Measurements from ENCODE around the gene MAP2K5.

The MAP2K5 gene

DNA sequence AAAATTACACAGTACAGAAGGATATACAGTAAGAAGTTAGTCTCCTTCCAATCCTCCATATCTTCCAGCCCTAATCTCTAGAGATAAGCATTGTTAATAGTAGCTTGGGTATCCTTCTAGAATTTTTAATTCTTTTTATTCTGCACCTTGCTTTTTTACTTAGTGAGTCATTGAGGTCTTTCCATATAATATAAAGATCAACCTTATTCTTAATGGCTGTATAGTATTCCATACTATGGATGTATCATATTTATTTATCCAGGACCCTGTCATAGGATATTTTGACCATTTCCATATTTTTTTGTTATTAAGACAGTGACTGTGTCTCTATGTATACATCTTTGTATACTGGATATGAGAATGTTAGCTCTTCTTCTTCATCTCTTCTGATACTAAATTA lies 246.5 kb downstream of the MAP2K5 start:
- no peak for DNase-seq

GRCh38 chr15:67790610-67791319 lies 248.3 kb downstream of the MAP2K5 start:
- no peak for DNase-seq

DNA sequence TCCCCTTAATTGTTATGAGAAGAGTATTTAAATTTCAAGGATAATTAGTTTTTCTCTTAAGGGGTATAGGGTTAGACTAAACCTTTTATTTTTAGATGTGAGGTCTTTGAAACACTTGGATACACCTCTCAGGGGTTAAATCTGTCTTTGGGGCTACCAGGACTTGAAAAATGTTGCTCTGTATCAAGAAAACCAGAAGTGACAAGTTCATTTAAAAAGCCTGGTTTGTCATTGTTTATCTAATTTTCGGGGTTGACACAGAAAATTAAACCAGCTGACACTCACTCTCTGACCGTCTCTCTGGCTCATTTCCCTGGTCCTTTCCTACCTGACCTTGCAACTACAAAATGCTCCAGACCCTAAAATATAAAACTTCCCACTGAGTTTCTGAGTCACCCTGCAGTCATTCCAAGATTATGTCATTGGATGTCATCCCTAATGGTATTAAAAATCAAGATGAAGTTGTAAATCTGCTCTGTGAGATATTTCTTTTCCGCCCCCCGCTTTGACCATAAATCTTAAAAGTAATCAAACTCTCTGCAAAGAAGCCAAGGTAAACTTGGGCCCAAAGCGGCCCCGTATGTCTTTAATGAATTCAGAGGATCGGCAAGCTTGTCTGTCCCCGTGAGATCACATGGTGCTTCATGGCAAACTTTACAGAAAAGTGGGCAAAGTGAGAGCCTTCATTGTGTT lies 249.9 kb downstream of the MAP2K5 start:
- no peak for DNase-seq

- DNase-seq = no peak
Observed at GRCh38 chr15:67794832-67795574, 252.5 kb downstream of the MAP2K5 start.

DNA sequence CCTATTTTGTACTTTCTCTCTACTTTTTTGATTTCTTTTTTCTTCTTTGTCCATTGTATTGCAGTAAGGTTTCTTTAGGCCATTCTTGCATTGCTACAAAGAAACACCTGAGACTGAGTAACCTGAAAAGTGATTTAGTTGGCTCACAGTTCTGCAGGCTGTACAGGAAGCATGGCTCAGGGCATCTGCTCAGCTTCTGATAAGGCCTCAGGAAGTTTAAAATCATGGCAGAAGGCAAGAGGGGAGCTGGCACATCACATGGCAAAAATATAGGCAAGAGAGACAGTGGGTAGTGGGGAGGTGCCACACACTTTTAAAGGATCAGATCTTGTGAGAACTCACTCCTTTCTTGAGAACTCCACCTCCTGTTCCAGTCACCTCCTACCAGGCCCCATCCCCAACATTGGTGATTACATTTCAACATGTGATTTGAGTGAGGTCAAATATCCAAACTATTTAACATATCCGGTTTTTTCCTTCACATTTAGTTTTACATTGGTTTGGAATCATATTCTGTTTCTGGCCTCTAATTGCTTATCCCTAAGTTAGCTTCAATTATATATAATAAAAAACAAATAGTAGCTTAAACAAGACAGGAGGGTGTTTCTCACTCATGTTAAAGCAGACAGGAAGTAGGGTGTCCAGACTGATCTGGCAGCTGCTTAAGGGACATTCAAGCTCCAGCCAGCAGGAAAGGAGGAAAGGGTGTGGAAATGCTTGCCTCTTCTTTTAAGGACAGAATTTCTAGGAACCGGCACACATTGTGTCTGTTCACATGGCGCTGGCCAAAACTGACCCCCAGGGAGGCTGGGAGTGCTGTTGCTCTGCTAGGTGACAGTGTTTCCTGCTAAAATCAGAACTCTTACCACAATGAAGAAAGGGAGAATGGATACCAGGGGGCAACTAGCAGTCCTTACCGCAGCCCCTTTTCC lies 254.0 kb downstream of the MAP2K5 start:
- DNase-seq = no peak

DNA sequence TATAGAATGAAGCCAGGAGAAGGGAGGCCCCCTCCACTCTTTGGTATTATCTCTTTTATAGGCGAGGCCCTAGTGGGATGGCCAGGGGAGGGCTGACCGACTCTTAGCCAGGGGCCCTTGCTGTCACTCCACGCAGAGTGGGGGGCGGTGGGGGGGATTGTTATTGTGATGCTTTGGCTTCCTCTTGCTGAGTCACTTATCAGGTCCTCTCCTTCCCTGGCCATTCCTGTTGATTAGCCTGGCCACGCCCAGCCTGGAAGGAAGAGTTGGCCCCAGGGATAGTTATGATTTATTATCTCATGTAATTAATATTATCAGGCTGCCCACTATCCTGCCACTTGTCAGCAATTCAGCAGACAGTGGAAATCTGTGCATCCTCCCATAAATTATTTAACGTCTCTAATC lies 257.3 kb downstream of the MAP2K5 start:
- DNase-seq = no peak

GRCh38 chr15:67801142-67801541 lies 258.6 kb downstream of the MAP2K5 start:
- no peak for DNase-seq

DNA sequence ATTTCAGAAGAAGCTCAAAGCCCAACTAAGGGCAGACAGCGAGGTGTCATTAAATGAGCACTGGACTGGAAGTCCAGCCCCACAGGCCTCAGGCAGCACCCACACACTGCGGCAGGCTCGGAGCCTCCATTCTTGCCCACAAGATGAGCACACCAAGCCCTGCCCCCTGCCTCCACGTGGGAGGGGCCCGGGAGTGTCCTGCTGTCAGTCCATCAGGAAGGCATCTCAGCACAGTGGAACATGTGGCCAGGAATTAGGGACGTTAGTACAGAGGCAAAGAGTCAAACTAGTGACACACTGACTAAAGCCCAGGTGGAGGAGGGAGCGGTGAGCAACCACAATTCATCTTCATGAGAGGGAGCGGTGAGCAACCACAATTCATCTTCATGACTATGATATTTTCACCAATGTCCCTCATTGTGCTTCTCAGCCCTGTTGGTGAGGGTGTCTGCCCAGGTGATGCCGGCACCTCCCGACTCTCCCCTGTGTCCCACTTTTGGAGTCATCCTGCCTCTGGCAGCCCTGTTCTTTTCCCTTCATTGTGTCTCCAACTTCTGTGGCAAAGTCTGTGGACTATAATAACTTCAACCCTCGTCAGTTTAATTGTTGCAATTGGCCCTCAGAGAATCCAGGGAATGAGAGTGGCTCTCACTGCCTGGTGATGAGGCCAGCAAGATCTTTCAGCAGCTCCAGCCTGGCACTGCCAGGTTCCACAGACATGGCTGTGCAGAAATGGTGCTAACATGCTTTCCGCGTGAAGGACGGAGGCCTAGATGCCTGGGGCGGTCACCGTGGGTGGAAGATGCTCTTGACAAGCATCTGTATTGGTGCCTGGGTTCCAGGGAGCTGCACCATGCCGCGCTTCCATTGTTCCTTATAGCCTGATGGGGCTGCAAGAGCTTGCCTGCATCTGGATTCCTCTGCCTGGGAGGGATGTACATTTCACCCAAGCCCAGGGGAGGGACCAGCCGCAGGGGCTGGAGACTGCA lies 259.7 kb downstream of the MAP2K5 start:
- DNase-seq = no peak

DNA sequence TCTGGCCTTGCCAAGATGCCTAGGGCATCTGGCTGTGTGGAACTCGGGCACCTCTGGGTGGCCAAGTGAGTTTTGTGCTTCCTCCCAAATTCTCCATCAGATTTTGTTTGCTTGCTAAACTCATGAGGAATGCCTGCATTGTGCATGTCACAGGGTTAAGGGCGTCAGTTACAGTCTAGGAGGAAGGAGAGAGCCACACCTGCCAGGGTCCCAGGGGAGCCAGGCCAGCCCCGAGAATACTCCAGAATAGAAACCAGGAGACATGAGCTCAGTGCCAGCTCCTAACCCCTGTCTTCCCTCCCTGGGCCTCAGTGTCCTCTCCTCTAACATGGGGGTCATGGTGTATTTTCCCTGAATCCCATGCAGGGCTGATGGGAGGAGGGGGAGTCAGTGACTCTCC lies 260.8 kb downstream of the MAP2K5 start:
- no peak for DNase-seq

DNA sequence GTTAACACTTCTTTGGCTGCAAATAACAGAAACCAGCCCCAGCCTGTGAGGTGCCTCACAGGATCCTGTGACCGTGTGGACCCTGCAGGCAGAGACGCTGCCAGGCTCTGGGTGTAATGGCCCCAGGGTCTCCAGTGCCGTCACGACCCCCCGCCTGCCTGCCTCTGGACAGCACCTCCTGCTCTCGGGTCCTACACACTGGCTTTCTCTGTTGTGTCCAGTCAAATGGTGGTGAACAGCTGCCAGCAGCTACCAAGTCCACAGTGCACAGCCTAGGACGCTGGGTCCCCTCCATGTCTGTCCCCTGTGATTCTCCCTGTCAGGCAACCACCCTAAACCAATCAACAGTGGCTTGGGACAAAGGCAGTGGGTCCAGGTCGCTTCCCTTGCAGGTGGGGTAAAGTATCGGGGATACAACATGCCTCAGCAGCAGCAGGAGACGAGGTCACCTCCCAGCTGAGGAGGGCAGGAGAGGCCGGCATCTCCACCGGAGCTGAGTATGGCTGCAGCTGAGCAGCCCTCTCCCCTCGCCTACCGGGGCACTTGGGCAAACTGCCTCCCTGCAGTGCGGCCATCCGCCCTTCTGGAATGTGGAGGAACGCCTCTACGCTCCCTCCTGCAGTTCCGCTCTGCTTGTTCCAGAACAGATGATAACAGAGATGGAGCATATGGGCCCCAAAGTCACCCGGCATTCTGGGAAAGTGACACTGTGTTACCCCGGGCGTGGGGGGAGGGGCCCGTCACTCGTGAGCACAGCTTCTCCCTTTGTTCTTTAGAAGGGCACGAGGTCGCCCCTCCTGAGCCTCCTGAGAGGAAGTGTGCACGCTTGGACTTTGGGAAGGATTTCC lies 261.7 kb downstream of the MAP2K5 start:
- no peak for DNase-seq

- no peak for DNase-seq
Observed at GRCh38 chr15:67805008-67805665, 262.6 kb downstream of the MAP2K5 start.

- no peak for DNase-seq
Observed at GRCh38 chr15:67805666-67806516, 263.4 kb downstream of the MAP2K5 start.

DNA sequence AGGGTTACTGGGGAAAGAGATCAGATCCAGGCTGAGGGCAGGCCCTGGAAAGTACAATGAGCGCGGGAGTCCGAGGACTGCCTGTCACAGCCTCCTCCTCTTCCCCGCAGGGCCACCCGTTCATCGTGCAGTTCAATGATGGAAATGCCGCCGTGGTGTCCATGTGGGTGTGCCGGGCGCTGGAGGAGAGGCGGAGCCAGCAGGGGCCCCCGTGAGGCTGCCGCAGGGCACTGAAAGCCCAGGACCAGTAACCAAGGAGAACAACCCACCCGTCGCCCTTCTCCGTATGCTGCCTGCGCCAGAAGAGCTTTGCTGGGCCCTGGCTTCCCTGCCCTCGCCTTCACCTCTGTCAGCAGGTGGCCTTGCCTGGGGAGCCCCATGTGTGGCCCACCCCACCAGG lies 264.0 kb downstream of the MAP2K5 start:
- DNase-seq = no peak

- no peak for DNase-seq
Observed at GRCh38 chr15:67807141-67807540, 264.6 kb downstream of the MAP2K5 start.

DNA sequence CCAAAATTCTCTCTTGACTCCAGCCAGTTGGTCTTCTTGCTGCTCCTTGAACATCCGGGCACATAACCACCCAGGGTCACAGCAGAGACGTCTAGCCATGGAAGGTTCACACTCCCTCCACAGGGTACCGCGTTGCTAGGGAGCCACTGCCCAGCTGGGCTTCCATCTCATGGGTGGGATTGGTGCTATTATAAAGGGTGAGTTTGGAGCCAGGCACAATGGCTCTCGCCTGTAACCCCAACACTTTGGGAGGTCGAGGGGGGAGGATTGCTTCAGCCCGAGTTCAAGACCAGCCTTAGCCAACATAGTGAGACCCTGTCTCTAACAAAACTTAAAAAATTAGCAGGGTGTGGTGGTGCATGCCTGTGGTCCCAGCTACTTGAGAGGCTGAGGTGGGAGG lies 265.3 kb downstream of the MAP2K5 start:
- DNase-seq = no peak

DNA sequence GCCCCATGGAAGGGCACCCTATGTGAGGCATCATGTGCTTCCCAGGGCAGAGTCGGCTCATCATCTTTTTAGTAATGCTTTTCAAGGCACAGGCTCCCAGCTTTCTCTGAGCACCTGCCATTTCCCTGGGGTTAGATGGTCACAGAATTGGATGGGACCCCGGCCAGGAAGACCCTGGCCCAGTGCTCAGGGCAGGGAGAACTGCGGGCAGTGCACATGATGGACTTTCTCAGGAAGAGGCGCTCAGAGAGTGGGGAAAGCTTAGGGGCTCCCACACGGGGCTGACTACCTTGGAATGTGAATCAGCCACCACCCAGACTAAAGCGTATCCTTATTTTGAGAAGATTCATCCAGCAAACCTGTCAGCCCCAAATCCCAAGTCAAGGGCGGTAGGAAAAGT lies 266.3 kb downstream of the MAP2K5 start:
- no peak for DNase-seq

DNA sequence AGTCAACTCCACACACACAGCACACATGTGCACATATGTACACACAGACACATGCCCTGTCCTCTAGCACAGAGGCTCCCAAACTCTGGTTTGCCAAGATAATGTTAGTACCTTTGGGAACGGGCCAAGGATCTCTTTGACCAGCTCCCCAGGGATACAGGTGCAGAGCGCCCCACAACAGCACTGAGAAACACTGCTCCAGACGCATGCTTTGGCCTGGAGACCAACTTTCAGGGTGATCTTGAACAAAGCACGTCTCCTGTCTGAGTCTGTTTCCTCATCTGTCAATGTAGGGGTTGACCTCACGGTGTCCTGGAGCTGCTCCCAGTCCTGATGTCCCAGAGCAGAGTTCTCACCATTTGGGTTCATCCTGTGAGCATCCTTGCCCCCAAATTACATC lies 266.9 kb downstream of the MAP2K5 start:
- DNase-seq = no peak

DNA sequence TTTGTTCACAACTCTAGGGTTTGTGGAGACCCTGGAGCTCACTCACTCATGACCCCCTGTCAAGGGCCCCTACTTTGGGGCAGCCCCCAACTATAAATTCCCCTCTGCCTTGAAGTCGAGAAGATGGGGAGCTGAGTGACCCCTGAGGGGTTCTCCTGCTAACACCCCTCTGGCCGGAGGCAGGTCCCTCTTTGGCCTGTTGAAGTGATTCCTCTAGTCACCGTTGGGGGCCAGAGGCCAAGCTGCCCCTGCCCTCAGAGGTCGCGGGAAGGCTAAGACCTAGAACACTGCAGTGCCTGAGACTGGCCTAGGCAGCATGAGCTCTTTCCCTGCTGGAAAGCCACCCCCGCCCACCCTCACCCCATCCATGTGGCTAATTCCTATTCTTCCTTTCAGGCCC lies 267.4 kb downstream of the MAP2K5 start:
- no peak for DNase-seq

DNA sequence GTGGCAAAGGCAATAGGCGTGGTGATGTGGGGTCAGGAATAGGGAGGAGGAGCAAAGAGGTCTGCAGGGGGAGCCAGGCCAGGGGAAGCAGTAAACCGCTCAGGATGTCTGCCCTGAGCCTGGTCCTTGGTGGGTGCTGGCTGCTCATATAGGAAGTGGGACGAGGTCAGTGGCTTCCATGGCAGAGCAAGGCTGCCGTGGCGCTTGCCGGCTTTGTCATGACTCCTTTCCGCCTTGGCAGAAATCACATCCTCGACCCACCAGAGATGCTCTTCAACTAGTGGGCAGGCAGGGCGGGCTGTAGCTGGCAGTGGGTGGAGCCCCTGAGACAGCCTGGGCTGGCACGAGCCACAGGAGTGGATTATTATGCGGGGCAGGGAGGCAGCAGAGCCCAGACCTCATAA lies 269.7 kb downstream of the MAP2K5 start:
- DNase-seq = no peak

All from T1000 (cell line).